GM21619 (cell line): Measurements from ENCODE around the gene RAPGEF4.
"Not testable (repeated sequence)": the region's sequence is repeated elsewhere in the genome, so short reads cannot be mapped to it uniquely, and the experiment has no call there.

Experiments used
- ATAC-seq: cut with Tn5 transposase; IDR thresholded peaks from one replicate; pipeline ENCODE4 v1.9.1; 2021; ENCODE audit not compliant: unreplicated experiment

The RAPGEF4 gene

GRCh38 chr2:172770887-172771286, 35.2 kb downstream of the RAPGEF4 start:
- no peak for ATAC-seq

- no peak for ATAC-seq
Observed at GRCh38 chr2:172772633-172773032, 37.0 kb downstream of the RAPGEF4 start.

- ATAC-seq: no peak
Observed at GRCh38 chr2:172774302-172774701, 38.7 kb downstream of the RAPGEF4 start.

- no peak for ATAC-seq
Observed at GRCh38 chr2:172775319-172775718, 39.7 kb downstream of the RAPGEF4 start.

GRCh38 chr2:172777431-172777830, 41.8 kb downstream of the RAPGEF4 start:
- ATAC-seq: no peak

- no peak for ATAC-seq
Observed at GRCh38 chr2:172782506-172783164, 47.0 kb downstream of the RAPGEF4 start.

- ATAC-seq: no peak
Observed at GRCh38 chr2:172783165-172783898, 47.7 kb downstream of the RAPGEF4 start.

GRCh38 chr2:172788871-172789270, 53.2 kb downstream of the RAPGEF4 start:
- no peak for ATAC-seq

GRCh38 chr2:172790404-172790803, 54.8 kb downstream of the RAPGEF4 start:
- no peak for ATAC-seq

- no peak for ATAC-seq
Observed at GRCh38 chr2:172791953-172792352, 56.3 kb downstream of the RAPGEF4 start.

GRCh38 chr2:172792711-172793110, 57.1 kb downstream of the RAPGEF4 start:
- no peak for ATAC-seq

- not testable (repeated sequence) for ATAC-seq
Observed at GRCh38 chr2:172803308-172803707, 67.7 kb downstream of the RAPGEF4 start.

- no peak for ATAC-seq
Observed at GRCh38 chr2:172804423-172804822, 68.8 kb downstream of the RAPGEF4 start.

- no peak for ATAC-seq
Observed at GRCh38 chr2:172806493-172806892, 70.8 kb downstream of the RAPGEF4 start.

- ATAC-seq: no peak
Observed at GRCh38 chr2:172806996-172807395, 71.4 kb downstream of the RAPGEF4 start.

- ATAC-seq: no peak
Observed at GRCh38 chr2:172808156-172808555, 72.5 kb downstream of the RAPGEF4 start.

- ATAC-seq: no peak
Observed at GRCh38 chr2:172811027-172811426, 75.4 kb downstream of the RAPGEF4 start.

GRCh38 chr2:172812158-172812744, 76.6 kb downstream of the RAPGEF4 start:
- ATAC-seq: no peak

GRCh38 chr2:172813314-172813888, 77.8 kb downstream of the RAPGEF4 start:
- ATAC-seq: no peak

- no peak for ATAC-seq
Observed at GRCh38 chr2:172817411-172817810, 81.8 kb downstream of the RAPGEF4 start.

GRCh38 chr2:172819943-172820342, 84.3 kb downstream of the RAPGEF4 start:
- ATAC-seq: no peak
